ENCODE results near the gene SLC22A31.

The SLC22A31 gene

GRCh38 chr16:89150090-89150835, 50.1 kb downstream of the SLC22A31 start:
- Mint-ChIP-seq H3K4me1 (ENCODE audit: low read depth) (no peaks in the 10 kb centered on the region), H3K27ac (no peak overlapping the region), H3K36me3 (ENCODE audit: low read depth) (peaks cover 43% of the 10 kb centered on the region), H3K4me3 (no peak overlapping the region), H3K9me3 (peaks cover 9% of the 10 kb centered on the region), H3K27me3 (ENCODE audit: low read depth) (no peaks in the 10 kb centered on the region)

- H3K36me3 Mint-ChIP-seq (ENCODE audit: low read depth) = peaks cover 43% of the 10 kb centered on the region
- no peaks in the 10 kb centered on the region for H3K4me1 Mint-ChIP-seq (ENCODE audit: low read depth)
- no peak overlapping the region for H3K27ac Mint-ChIP-seq
- H3K27me3 Mint-ChIP-seq (ENCODE audit: low read depth) = no peaks in the 10 kb centered on the region
- peaks cover 9% of the 10 kb centered on the region for H3K9me3 Mint-ChIP-seq
- H3K4me3 Mint-ChIP-seq = no peak overlapping the region
Measured at GRCh38 chr16:89149386-89149785, 51.0 kb downstream of the SLC22A31 start.

- no peak overlapping the region for H3K27ac Mint-ChIP-seq
- H3K4me1 Mint-ChIP-seq (ENCODE audit: low read depth) = no peaks in the 10 kb centered on the region
- H3K36me3 Mint-ChIP-seq (ENCODE audit: low read depth) = peaks cover 45% of the 10 kb centered on the region
- peaks cover 9% of the 10 kb centered on the region for H3K9me3 Mint-ChIP-seq
- no peak overlapping the region for H3K4me3 Mint-ChIP-seq
- H3K27me3 Mint-ChIP-seq (ENCODE audit: low read depth) = no peaks in the 10 kb centered on the region
Measured at GRCh38 chr16:89147085-89147817, 53.1 kb downstream of the SLC22A31 start.

- Mint-ChIP-seq H3K4me1 (ENCODE audit: low read depth) (no peaks in the 10 kb centered on the region), H3K4me3 (no peak overlapping the region), H3K27me3 (ENCODE audit: low read depth) (no peaks in the 10 kb centered on the region), H3K9me3 (peaks cover 9% of the 10 kb centered on the region), H3K36me3 (ENCODE audit: low read depth) (peaks cover 42% of the 10 kb centered on the region), H3K27ac (no peak overlapping the region)
Measured at GRCh38 chr16:89146211-89147005, 53.9 kb downstream of the SLC22A31 start.

All from T-helper 1 cell treated with Interleukin-12 subunit alpha and Interleukin-12 subunit beta and Interleukin-4 antibody, amounts not matched to agents 30 μg/mL and 1 μg/mL, for 36 hours (primary cell).